ENCODE results near the gene GDPD1. TPM values are rescaled to one million over a fixed set of nuclear protein-coding genes. Genes with fewer than 3 reads are reported as not detected.
"Not testable (repeated sequence)": the region's sequence is repeated elsewhere in the genome, so short reads cannot be mapped to it uniquely, and the experiment has no call there.

The GDPD1 gene
- total RNA-seq: 3.0 and 6.3 TPM in 2 replicates

GRCh38 chr17:59220328-59221158 lies at the start of gene GDPD1:
Gene GDPD1 (plus strand): TSS chr17:59220511. CDS start chr17:59220610, 99 bp downstream.
- DNase-seq (ENCODE audit: extremely low read depth, low read depth, low spot score): peak; percentile 57

- no peak for DNase-seq (ENCODE audit: extremely low read depth, low read depth, low spot score)
Observed at GRCh38 chr17:59172436-59173004, 47.8 kb upstream of the GDPD1 start.

- DNase-seq (ENCODE audit: extremely low read depth, low read depth, low spot score): no peak
Observed at GRCh38 chr17:59174671-59175070, 45.6 kb upstream of the GDPD1 start.

- no peak for DNase-seq (ENCODE audit: extremely low read depth, low read depth, low spot score)
Observed at GRCh38 chr17:59175076-59175475, 45.2 kb upstream of the GDPD1 start.

- no peak for DNase-seq (ENCODE audit: extremely low read depth, low read depth, low spot score)
Observed at GRCh38 chr17:59178266-59178985, 41.9 kb upstream of the GDPD1 start.

- not testable (repeated sequence) for DNase-seq (ENCODE audit: extremely low read depth, low read depth, low spot score)
Observed at GRCh38 chr17:59179601-59180000, 40.7 kb upstream of the GDPD1 start.

GRCh38 chr17:59180626-59181025 lies 39.7 kb upstream of the GDPD1 start:
- DNase-seq (ENCODE audit: extremely low read depth, low read depth, low spot score): no peak

- DNase-seq (ENCODE audit: extremely low read depth, low read depth, low spot score): no peak
Observed at GRCh38 chr17:59181481-59181880, 38.8 kb upstream of the GDPD1 start.

GRCh38 chr17:59185997-59186396 lies 34.3 kb upstream of the GDPD1 start:
- DNase-seq (ENCODE audit: extremely low read depth, low read depth, low spot score): no peak

GRCh38 chr17:59186850-59187249 lies 33.5 kb upstream of the GDPD1 start:
- no peak for DNase-seq (ENCODE audit: extremely low read depth, low read depth, low spot score)

GRCh38 chr17:59190806-59191205 lies 29.5 kb upstream of the GDPD1 start:
- DNase-seq (ENCODE audit: extremely low read depth, low read depth, low spot score): no peak

- DNase-seq (ENCODE audit: extremely low read depth, low read depth, low spot score): no peak
Observed at GRCh38 chr17:59193336-59193862, 26.9 kb upstream of the GDPD1 start.

- DNase-seq (ENCODE audit: extremely low read depth, low read depth, low spot score): no peak
Observed at GRCh38 chr17:59199398-59199797, 20.9 kb upstream of the GDPD1 start.

- DNase-seq (ENCODE audit: extremely low read depth, low read depth, low spot score): no peak
Observed at GRCh38 chr17:59202320-59202719, 18.0 kb upstream of the GDPD1 start.

- no peak for DNase-seq (ENCODE audit: extremely low read depth, low read depth, low spot score)
Observed at GRCh38 chr17:59219370-59219769, 941 bp upstream of the GDPD1 start.

GRCh38 chr17:59219992-59220327 lies 351 bp upstream of the GDPD1 start:
- peak; percentile 3 for DNase-seq (ENCODE audit: extremely low read depth, low read depth, low spot score)

GRCh38 chr17:59221159-59221847 lies 992 bp downstream of the GDPD1 start:
- DNase-seq (ENCODE audit: extremely low read depth, low read depth, low spot score): no peak

- no peak for DNase-seq (ENCODE audit: extremely low read depth, low read depth, low spot score)
Observed at GRCh38 chr17:59223813-59224212, 3.5 kb downstream of the GDPD1 start.

GRCh38 chr17:59228588-59228987 lies 8.3 kb downstream of the GDPD1 start:
- DNase-seq (ENCODE audit: extremely low read depth, low read depth, low spot score): not testable (repeated sequence)

GRCh38 chr17:59230764-59231163 lies 10.5 kb downstream of the GDPD1 start:
- DNase-seq (ENCODE audit: extremely low read depth, low read depth, low spot score): no peak

GRCh38 chr17:59234631-59235030 lies 14.3 kb downstream of the GDPD1 start:
- no peak for DNase-seq (ENCODE audit: extremely low read depth, low read depth, low spot score)
